Measurements from ENCODE around the gene TMCO2. TPM values are rescaled to one million over a fixed set of nuclear protein-coding genes. Genes with fewer than 3 reads are reported as not detected.
"Not testable (repeated sequence)": the region's sequence is repeated elsewhere in the genome, so short reads cannot be mapped to it uniquely, and the experiment has no call there.

The TMCO2 gene
- total and polyA plus RNA-seq, 10 of the 15 experiments (the other 5 are each of a cell fraction or from before 2014, with no cell fraction given) = not detected

DNA sequence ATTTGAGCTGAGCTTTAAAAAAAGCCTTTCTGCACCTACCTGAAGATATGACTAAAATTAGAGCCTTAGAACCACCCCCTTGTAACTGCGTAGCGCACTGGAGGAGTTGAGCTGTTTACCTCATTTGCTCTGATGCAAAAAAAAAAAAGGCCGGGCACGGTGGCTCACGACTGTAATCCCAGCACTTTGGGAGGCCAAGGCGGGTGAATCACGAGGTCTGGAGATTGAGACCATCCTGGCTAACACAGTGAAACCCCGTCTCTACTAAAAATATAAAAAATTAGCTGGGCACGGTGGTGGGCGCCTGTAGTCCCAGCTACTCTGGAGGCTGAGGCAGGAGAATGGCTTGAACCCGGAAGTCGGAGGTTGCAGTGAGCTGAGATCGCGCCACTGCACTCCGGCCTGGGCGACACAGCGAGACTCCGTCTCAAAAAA is 26.2 kb upstream of the TMCO2 start:
- H4K20me1 ChIP-seq (ENCODE audit: control insufficient read depth, insufficient read depth); H3K79me2 ChIP-seq (ENCODE audit: control insufficient read depth, insufficient read depth, low read length); H3K9ac ChIP-seq (ENCODE audit: control insufficient read depth, insufficient read depth, low read length); FAIRE-seq; in situ Hi-C loops (cut with MboI); BruUV-seq (replicated peaks); H3K4me2 ChIP-seq (ENCODE audit: control insufficient read depth, insufficient read depth); POLR2A ChIA-PET; H3K4me3 ChIP-seq; H2AFZ ChIP-seq (ENCODE audit: control insufficient read depth, low read depth, low read length); H3K27me3 ChIP-seq (replicated peaks in 1 of 2; ENCODE audit: control insufficient read depth in 2 of 2, insufficient read depth in 2 of 2, low read length in 1 of 2); intact Hi-C loops (cut with micrococcal nuclease; ENCODE audit: unreplicated experiment); H3K9me3 ChIP-seq (replicated peaks; ENCODE audit: control insufficient read depth, insufficient read depth, low read length); H3K27ac ChIP-seq (ENCODE audit: control insufficient read depth, insufficient read depth); DNase-seq (ENCODE audit: low read depth, low spot score); ATAC-seq: not testable (repeated sequence)
- ChIA-PET SMC1A (ENCODE audit: uncharacterized antibody, unreplicated experiment) (interaction anchor here (1.2 to 3.9 kb wide), 3 partner anchors 10 to 21 kb away, joined by 3 to 30 read pairs (median 3); no protein-coding TSS in a partner anchor), CTCF (interaction anchor here (0.7 to 1.2 kb wide), 2 partner anchors 11 kb away, joined by 3 to 4 read pairs; no protein-coding TSS in a partner anchor), RAD21 (ENCODE audit: unreplicated experiment) (interaction anchor here (1.2 kb wide), 1 partner anchor 11 kb away, joined by 4 read pairs; no protein-coding TSS in a partner anchor)
- H3K4me1 ChIP-seq (ENCODE audit: control insufficient read depth, insufficient read depth, low read length) = peaks cover 23% of the 10 kb centered on the region; the same call in 1 of the 2 replicates
- H3K36me3 ChIP-seq (ENCODE audit: control insufficient read depth in 2 of 2, insufficient read depth in 2 of 2, low read length in 1 of 2) = peaks cover 0 to 15% of the 10 kb centered on the region in 2 experiments
- 99% methylated on average over 12 of the region's 18 CpGs for WGBS (ENCODE audit: insufficient coverage, insufficient replicate concordance, low lambda C conversion rate, missing lambda C conversion rate)

DNA sequence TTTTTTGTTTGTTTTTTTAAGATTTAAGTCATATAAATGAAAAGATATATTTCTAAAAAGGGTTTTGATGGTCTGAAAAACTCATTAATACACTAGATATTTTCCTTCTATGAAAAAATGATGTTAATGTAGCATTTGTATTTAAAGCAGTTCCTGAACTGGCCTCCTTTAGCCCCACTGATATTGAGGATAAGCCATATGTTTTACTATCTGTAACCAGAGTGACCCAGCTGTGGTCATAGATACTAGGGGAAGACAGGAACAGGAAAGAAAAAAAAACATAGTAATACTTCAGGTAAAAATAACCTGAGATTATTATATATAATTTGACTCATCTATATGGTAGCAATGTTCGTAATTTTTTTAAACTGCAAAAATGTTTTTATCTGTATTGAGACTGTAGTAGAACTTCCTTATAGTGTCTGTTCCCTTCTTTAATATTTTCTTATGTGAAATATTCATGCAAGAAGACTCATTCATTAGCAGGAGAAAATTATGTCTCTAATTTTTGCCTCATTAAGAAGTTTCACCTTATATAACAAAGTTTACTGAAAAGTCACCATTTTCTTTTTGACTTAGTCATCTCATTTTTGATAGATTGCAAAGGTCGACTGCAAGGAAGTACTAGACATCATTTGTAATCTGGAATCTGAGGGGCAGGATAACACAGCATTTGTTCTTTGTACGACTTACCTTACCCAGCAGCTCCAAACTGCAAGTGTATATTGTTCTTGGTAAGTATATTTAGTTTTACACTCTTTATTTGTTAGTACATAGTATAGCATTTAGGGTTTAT is 25.6 kb upstream of the TMCO2 start:
- in situ Hi-C loops (cut with MboI) = no loop called here
- intact Hi-C loops (cut with micrococcal nuclease; ENCODE audit: unreplicated experiment) = no loop called here
- Histone ChIP-seq H3K9ac (ENCODE audit: control insufficient read depth, insufficient read depth, low read length) (no peak overlapping the region), H3K4me3 (no peak overlapping the region), H3K27ac (ENCODE audit: control insufficient read depth, insufficient read depth) (no peak overlapping the region), H3K4me2 (ENCODE audit: control insufficient read depth, insufficient read depth) (no peak overlapping the region), H4K20me1 (ENCODE audit: control insufficient read depth, insufficient read depth) (no peaks in the 10 kb centered on the region), H3K4me1 (ENCODE audit: control insufficient read depth, insufficient read depth, low read length) (peaks cover 23% of the 10 kb centered on the region; the same call in 1 of the 2 replicates), H3K36me3 (ENCODE audit: control insufficient read depth in 2 of 2, insufficient read depth in 2 of 2, low read length in 1 of 2) (peaks cover 0 to 13% of the 10 kb centered on the region in 2 experiments), H3K9me3 (replicated peaks; ENCODE audit: control insufficient read depth, insufficient read depth, low read length) (no peaks in the 10 kb centered on the region; the same call in 2 of the 3 replicates), H2AFZ (ENCODE audit: control insufficient read depth, low read depth, low read length) (no peak overlapping the region), H3K79me2 (ENCODE audit: control insufficient read depth, insufficient read depth, low read length) (no peaks in the 10 kb centered on the region), H3K27me3 (replicated peaks in 1 of 2; ENCODE audit: control insufficient read depth in 2 of 2, insufficient read depth in 2 of 2, low read length in 1 of 2) (no peaks in the 10 kb centered on the region)
- ATAC-seq (no peak), DNase-seq (ENCODE audit: low read depth, low spot score) (no peak), FAIRE-seq (no peak)
- 75% methylated on average over 3 of the region's 3 CpGs for WGBS (ENCODE audit: insufficient coverage, insufficient replicate concordance, low lambda C conversion rate, missing lambda C conversion rate)
- ChIA-PET SMC1A (ENCODE audit: uncharacterized antibody, unreplicated experiment) (interaction anchor here (1.0 to 1.2 kb wide), 2 partner anchors 19 to 21 kb away, joined by 3 read pairs; no protein-coding TSS in a partner anchor), RAD21 (ENCODE audit: unreplicated experiment) (interaction anchor here (1.2 kb wide), 1 partner anchor 10 kb away, joined by 4 read pairs; no protein-coding TSS in a partner anchor), POLR2A (no interaction called here), CTCF (interaction anchor here (0.7 kb wide), 1 partner anchor 10 kb away, joined by 3 read pairs; no protein-coding TSS in a partner anchor)
- no TSS peak for BruUV-seq (replicated peaks)
- TF ChIP-seq SMAD1 (IDR thresholded peaks at IDR 0.05; ENCODE audit: low read depth, partially characterized antibody) = no peak
- no peak for TF ChIP-seq HDAC2 (IDR thresholded peaks at IDR 0.05)
- no peak for TF ChIP-seq CREM (IDR thresholded peaks at IDR 0.05; ENCODE audit: low read depth)
- TF ChIP-seq, protein P1, sequence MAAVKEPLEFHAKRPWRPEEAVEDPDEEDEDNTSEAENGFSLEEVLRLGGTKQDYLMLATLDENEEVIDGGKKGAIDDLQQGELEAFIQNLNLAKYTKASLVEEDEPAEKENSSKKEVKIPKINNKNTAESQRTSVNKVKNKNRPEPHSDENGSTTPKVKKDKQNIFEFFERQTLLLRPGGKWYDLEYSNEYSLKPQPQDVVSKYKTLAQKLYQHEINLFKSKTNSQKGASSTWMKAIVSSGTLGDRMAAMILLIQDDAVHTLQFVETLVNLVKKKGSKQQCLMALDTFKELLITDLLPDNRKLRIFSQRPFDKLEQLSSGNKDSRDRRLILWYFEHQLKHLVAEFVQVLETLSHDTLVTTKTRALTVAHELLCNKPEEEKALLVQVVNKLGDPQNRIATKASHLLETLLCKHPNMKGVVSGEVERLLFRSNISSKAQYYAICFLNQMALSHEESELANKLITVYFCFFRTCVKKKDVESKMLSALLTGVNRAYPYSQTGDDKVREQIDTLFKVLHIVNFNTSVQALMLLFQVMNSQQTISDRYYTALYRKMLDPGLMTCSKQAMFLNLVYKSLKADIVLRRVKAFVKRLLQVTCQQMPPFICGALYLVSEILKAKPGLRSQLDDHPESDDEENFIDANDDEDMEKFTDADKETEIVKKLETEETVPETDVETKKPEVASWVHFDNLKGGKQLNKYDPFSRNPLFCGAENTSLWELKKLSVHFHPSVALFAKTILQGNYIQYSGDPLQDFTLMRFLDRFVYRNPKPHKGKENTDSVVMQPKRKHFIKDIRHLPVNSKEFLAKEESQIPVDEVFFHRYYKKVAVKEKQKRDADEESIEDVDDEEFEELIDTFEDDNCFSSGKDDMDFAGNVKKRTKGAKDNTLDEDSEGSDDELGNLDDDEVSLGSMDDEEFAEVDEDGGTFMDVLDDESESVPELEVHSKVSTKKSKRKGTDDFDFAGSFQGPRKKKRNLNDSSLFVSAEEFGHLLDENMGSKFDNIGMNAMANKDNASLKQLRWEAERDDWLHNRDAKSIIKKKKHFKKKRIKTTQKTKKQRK (IDR thresholded peaks at IDR 0.05; ENCODE audit: low read depth, low read length) = no peak
- TF ChIP-seq MYB (IDR thresholded peaks at IDR 0.05; ENCODE audit: borderline replicate concordance, low read depth, low read length) = no peak
- TF ChIP-seq E4F1 (IDR thresholded peaks at IDR 0.05; ENCODE audit: borderline replicate concordance, partially characterized antibody) = no peak
- TF ChIP-seq POLR2AphosphoS2 (IDR thresholded peaks at IDR 0.05; ENCODE audit: low read depth, low read length) = no peak
- no peak for TF ChIP-seq RB1 (IDR thresholded peaks at IDR 0.05; ENCODE audit: borderline replicate concordance)
- TF ChIP-seq BRCA1 (IDR thresholded peaks at IDR 0.05; ENCODE audit: low read depth, low read length) = no peak
